Activated naive CD4-positive, alpha-beta T cell treated with anti-CD3 and anti-CD28 coated beads, Interleukin-2, amount 50 U/mL, for 72 hours (primary cell): ENCODE data around the gene JAKMIP2. TPM values are rescaled to one million over a fixed set of nuclear protein-coding genes. Genes with fewer than 3 reads are reported as not detected.
A peak's percentile ranks its signal among the peaks of the same experiment; 100 is the strongest.

ENCODE experiments used
- ATAC-seq, 2 donors: fragments of 150-1000 bp; cut with Tn5 transposase; 2 replicates each; pipeline ENCODE4 v1.10.0; 2021; ENCODE audit warnings: mild to moderate bottlenecking in 2 of 2, moderate library complexity in 2 of 2
- DNase-seq, 2 donors: peaks; one replicate each; pipeline ENCODE4 v3.0.0; 2021 to 2022; ENCODE audit warnings: low spot score in 2 of 2
- H3K27ac Mint-ChIP-seq, 2 donors: one replicate each; pipeline ENCODE4 v1.8.0; 2022; ENCODE audit warnings: mild to moderate bottlenecking in 2 of 2, mixed read lengths in 2 of 2
- H3K36me3 Mint-ChIP-seq, 2 donors: one replicate each; pipeline ENCODE4 v1.8.0; 2022; ENCODE audit warnings: mixed read lengths in 2 of 2
- H3K9me3 Mint-ChIP-seq, 2 donors: one replicate each; pipeline ENCODE4 v1.8.0; 2022; ENCODE audit warnings: mixed read lengths in 2 of 2
- total RNA-seq, 2 donors: library from RNA; stranded (reverse); gene quantifications; one replicate each; pipeline ENCODE4 v1.2.3, GENCODE V29; 2022

The JAKMIP2 gene
- total RNA-seq, 2 donors from 2014 or later = 0.30 to 0.60 TPM

GRCh38 chr5:147691130-147691529 lies 91.4 kb downstream of the JAKMIP2 start:
- Mint-ChIP-seq H3K27ac (no peak overlapping the region), H3K36me3 (no peaks in the 10 kb centered on the region), H3K9me3 (peaks cover 5% of the 10 kb centered on the region in 2 donors)
- DNase-seq = no peak
- no peak for ATAC-seq

- Mint-ChIP-seq H3K36me3 (no peaks in the 10 kb centered on the region), H3K27ac (no peak overlapping the region), H3K9me3 (peaks cover 5% of the 10 kb centered on the region in 2 donors)
- no peak for DNase-seq
- ATAC-seq = no peak
These were observed 91.9 kb downstream of the JAKMIP2 start for GRCh38 chr5:147690595-147690994.

GRCh38 chr5:147689426-147689825 lies 93.1 kb downstream of the JAKMIP2 start:
- DNase-seq (no peak), ATAC-seq (no peak)
- no peaks in the 10 kb centered on the region for H3K36me3 Mint-ChIP-seq
- peak overlapping the region in 1 of 2 donors; percentile 72 for H3K27ac Mint-ChIP-seq
- peaks cover 2 to 3% of the 10 kb centered on the region in 2 donors for H3K9me3 Mint-ChIP-seq

GRCh38 chr5:147688656-147689356 lies 93.7 kb downstream of the JAKMIP2 start:
- no peaks in the 10 kb centered on the region for H3K9me3 Mint-ChIP-seq
- DNase-seq (no peak), ATAC-seq (no peak)

GRCh38 chr5:147687118-147687517 lies 95.4 kb downstream of the JAKMIP2 start:
- H3K36me3 Mint-ChIP-seq = no peaks in the 10 kb centered on the region
- H3K9me3 Mint-ChIP-seq = no peaks in the 10 kb centered on the region
- ATAC-seq (no peak), DNase-seq (no peak)
- H3K27ac Mint-ChIP-seq = no peak overlapping the region

More at GRCh38 chr5:147688656-147689356, 93.7 kb downstream of the JAKMIP2 start:
- no peaks in the 10 kb centered on the region for H3K36me3 Mint-ChIP-seq
- peak overlapping the region in 1 of 2 donors; percentile 72 for H3K27ac Mint-ChIP-seq

GRCh38 chr5:147686421-147686820 lies 96.1 kb downstream of the JAKMIP2 start:
- DNase-seq (no peak), ATAC-seq (no peak)
- Mint-ChIP-seq H3K27ac (no peak overlapping the region), H3K36me3 (no peaks in the 10 kb centered on the region), H3K9me3 (no peaks in the 10 kb centered on the region)

GRCh38 chr5:147685993-147686392 lies 96.5 kb downstream of the JAKMIP2 start:
- Mint-ChIP-seq H3K27ac (no peak overlapping the region), H3K36me3 (no peaks in the 10 kb centered on the region), H3K9me3 (no peaks in the 10 kb centered on the region)
- DNase-seq (no peak), ATAC-seq (no peak)

GRCh38 chr5:147675168-147675567 lies 107.4 kb downstream of the JAKMIP2 start:
- Mint-ChIP-seq H3K27ac (no peak overlapping the region), H3K9me3 (no peaks in the 10 kb centered on the region), H3K36me3 (no peaks in the 10 kb centered on the region)
- no peak for ATAC-seq
- DNase-seq = no peak

GRCh38 chr5:147674411-147674810 lies 108.1 kb downstream of the JAKMIP2 start:
- Mint-ChIP-seq H3K9me3 (no peaks in the 10 kb centered on the region), H3K36me3 (no peaks in the 10 kb centered on the region), H3K27ac (no peak overlapping the region)
- ATAC-seq (no peak), DNase-seq (no peak)

- no peaks in the 10 kb centered on the region for H3K36me3 Mint-ChIP-seq
- H3K27ac Mint-ChIP-seq = no peak overlapping the region
- DNase-seq = no peak
- no peak for ATAC-seq
- H3K9me3 Mint-ChIP-seq = no peaks in the 10 kb centered on the region
These were observed 108.7 kb downstream of the JAKMIP2 start for GRCh38 chr5:147673791-147674190.

- Mint-ChIP-seq H3K9me3 (no peaks in the 10 kb centered on the region), H3K36me3 (no peaks in the 10 kb centered on the region), H3K27ac (no peak overlapping the region)
- DNase-seq = no peak
- no peak for ATAC-seq
These were observed 109.3 kb downstream of the JAKMIP2 start for GRCh38 chr5:147673266-147673665.

- Mint-ChIP-seq H3K27ac (no peak overlapping the region), H3K9me3 (no peaks in the 10 kb centered on the region), H3K36me3 (no peaks in the 10 kb centered on the region)
- no peak for DNase-seq
- ATAC-seq = no peak
These were observed 111.2 kb downstream of the JAKMIP2 start for GRCh38 chr5:147671365-147671764.

GRCh38 chr5:147670815-147671214 lies 111.7 kb downstream of the JAKMIP2 start:
- no peak for DNase-seq
- no peak for ATAC-seq
- Mint-ChIP-seq H3K9me3 (no peaks in the 10 kb centered on the region), H3K36me3 (no peaks in the 10 kb centered on the region), H3K27ac (no peak overlapping the region)

GRCh38 chr5:147669169-147669869 lies 113.2 kb downstream of the JAKMIP2 start:
- no peak overlapping the region for H3K27ac Mint-ChIP-seq
- ATAC-seq = no peak
- no peaks in the 10 kb centered on the region for H3K36me3 Mint-ChIP-seq
- DNase-seq = no peak
- no peaks in the 10 kb centered on the region for H3K9me3 Mint-ChIP-seq

- DNase-seq (no peak), ATAC-seq (no peak)
- H3K27ac Mint-ChIP-seq = no peak overlapping the region
- H3K9me3 Mint-ChIP-seq = no peaks in the 10 kb centered on the region
- no peaks in the 10 kb centered on the region for H3K36me3 Mint-ChIP-seq
These were observed 114.1 kb downstream of the JAKMIP2 start for GRCh38 chr5:147668385-147668784.

- DNase-seq (no peak), ATAC-seq (no peak)
- H3K36me3 Mint-ChIP-seq = no peaks in the 10 kb centered on the region
- H3K27ac Mint-ChIP-seq = no peak overlapping the region
- no peaks in the 10 kb centered on the region for H3K9me3 Mint-ChIP-seq
These were observed 115.2 kb downstream of the JAKMIP2 start for GRCh38 chr5:147667363-147667762.

- DNase-seq = no peak
- Mint-ChIP-seq H3K36me3 (no peaks in the 10 kb centered on the region), H3K9me3 (no peaks in the 10 kb centered on the region), H3K27ac (no peak overlapping the region)
- ATAC-seq = no peak
These were observed 116.1 kb downstream of the JAKMIP2 start for GRCh38 chr5:147666419-147666818.

GRCh38 chr5:147661541-147661940 lies 121.0 kb downstream of the JAKMIP2 start:
- Mint-ChIP-seq H3K36me3 (peaks cover 5 to 14% of the 10 kb centered on the region in 2 donors), H3K9me3 (peaks cover 0 to 11% of the 10 kb centered on the region in 2 donors), H3K27ac (no peak overlapping the region)
- DNase-seq (no peak), ATAC-seq (no peak)
